ENCODE results near the gene EPS8L3. TPM values are rescaled to one million over a fixed set of nuclear protein-coding genes. Genes with fewer than 3 reads are reported as not detected.

The EPS8L3 gene
- total and polyA plus RNA-seq, 12 donors, result 0.08 to 0.32 TPM; not detected in 10

DNA sequence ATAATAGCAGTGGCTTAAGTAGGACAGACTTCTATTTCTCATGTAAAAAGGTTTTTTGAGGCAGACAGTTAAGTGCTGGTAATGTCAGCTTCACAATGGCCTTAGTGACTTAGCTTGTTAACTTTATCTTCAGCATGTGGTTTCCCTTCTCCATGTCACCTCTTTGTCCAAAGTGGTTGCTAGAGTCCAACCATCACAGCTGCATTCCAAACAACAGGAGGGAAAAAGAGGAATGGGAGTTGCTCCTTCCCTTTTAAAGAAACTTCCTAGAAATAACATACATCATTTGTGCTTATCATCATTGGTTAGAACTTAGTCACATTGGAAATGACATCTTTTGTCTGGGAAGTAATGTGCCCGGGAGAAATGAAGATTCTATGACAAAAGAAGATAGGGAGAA is 41.8 kb downstream of the EPS8L3 start:
- Histone ChIP-seq H3K27me3 (no peaks in the 10 kb centered on the region), H3K27ac (no peak overlapping the region), H3K4me3 (no peak overlapping the region), H3K4me1 (replicated peaks in 1 of 2) (no peaks in the 10 kb centered on the region), H3K9me3 (replicated peaks in 1 of 3) (no peaks in the 10 kb centered on the region), H3K36me3 (replicated peaks in 1 of 2) (no peaks in the 10 kb centered on the region)
- DNase-seq, result no peak
- intact Hi-C loops (cut with DNase I), result no loop called here
- no peak for TF ChIP-seq POLR2A (IDR thresholded peaks at IDR 0.05)
- TF ChIP-seq, protein P1, sequence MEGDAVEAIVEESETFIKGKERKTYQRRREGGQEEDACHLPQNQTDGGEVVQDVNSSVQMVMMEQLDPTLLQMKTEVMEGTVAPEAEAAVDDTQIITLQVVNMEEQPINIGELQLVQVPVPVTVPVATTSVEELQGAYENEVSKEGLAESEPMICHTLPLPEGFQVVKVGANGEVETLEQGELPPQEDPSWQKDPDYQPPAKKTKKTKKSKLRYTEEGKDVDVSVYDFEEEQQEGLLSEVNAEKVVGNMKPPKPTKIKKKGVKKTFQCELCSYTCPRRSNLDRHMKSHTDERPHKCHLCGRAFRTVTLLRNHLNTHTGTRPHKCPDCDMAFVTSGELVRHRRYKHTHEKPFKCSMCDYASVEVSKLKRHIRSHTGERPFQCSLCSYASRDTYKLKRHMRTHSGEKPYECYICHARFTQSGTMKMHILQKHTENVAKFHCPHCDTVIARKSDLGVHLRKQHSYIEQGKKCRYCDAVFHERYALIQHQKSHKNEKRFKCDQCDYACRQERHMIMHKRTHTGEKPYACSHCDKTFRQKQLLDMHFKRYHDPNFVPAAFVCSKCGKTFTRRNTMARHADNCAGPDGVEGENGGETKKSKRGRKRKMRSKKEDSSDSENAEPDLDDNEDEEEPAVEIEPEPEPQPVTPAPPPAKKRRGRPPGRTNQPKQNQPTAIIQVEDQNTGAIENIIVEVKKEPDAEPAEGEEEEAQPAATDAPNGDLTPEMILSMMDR (IDR thresholded peaks at IDR 0.05), result no peak
- WGBS, 4 donors, result 85 to 94% (median 89%) methylated on average over 1 of the region's 1 CpG

DNA sequence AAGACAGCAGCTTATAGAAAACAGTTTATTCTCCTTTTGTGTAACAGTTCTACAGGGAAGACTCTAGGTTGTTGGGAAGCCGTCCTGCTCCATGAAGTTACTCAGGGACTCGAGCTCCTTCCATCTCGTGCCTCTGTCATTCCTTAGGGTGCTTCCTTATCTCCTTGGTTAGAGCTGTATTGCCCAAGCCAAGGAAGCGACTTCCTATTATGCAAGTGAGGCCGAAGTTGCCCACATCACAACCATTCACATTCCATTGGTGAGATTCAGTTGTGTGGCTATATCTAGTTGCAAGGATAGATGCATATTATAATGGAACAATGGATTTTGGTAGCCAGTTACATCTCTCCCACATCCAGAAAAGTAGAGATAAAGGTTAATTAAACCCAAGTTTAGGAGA is 42.7 kb downstream of the EPS8L3 start:
- no peaks in the 10 kb centered on the region for H3K27me3 ChIP-seq
- DNase-seq, result no peak
- intact Hi-C loops (cut with DNase I), result no loop called here

DNA sequence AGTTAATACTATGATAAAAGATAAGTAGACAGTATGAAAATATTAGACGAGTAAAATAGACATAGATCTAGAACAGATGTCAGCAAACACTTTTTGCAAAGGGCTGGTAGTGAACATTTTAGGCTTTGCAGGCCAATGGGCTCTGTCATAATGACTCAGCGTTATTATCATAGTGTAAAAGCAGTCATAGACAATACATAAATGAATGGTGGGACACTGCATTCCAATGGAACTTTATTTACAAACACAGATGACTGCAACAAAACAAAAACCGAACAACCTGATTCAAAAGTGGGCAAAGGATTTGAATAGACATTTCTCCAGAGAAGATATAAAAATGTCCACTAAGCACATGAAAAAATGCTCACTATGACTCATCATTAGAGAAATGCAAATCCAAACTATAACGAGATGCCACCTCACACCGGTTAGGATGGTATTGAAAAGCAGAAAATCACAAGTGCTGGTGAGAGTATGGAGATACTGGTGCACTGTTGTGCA is 44.3 kb downstream of the EPS8L3 start:
- Histone ChIP-seq H3K4me3 (no peak overlapping the region), H3K36me3 (replicated peaks in 1 of 2) (no peaks in the 10 kb centered on the region), H3K9me3 (replicated peaks in 1 of 3) (no peaks in the 10 kb centered on the region), H3K27me3 (no peaks in the 10 kb centered on the region), H3K27ac (no peak overlapping the region), H3K4me1 (replicated peaks in 1 of 2) (no peaks in the 10 kb centered on the region)
- WGBS, 4 donors, result 73 to 82% (median 74%) methylated on average over 5 of the region's 5 CpGs
- no peak for DNase-seq
- TF ChIP-seq, protein P1 (IDR thresholded peaks at IDR 0.05), result no peak
- no peak for TF ChIP-seq POLR2A (IDR thresholded peaks at IDR 0.05)
- intact Hi-C loops (cut with DNase I), result no loop called here

More for the DNA sequence above, 42.7 kb downstream of the EPS8L3 start:
- Histone ChIP-seq H3K4me1 (replicated peaks in 1 of 2) (no peaks in the 10 kb centered on the region), H3K9me3 (replicated peaks in 1 of 3) (no peaks in the 10 kb centered on the region), H3K4me3 (no peak overlapping the region), H3K36me3 (replicated peaks in 1 of 2) (no peaks in the 10 kb centered on the region), H3K27ac (no peak overlapping the region)
- WGBS, 4 donors, result 74 to 90% (median 81%) methylated on average over 5 of the region's 5 CpGs
- TF ChIP-seq, protein P1 (IDR thresholded peaks at IDR 0.05), result no peak
- no peak for TF ChIP-seq POLR2A (IDR thresholded peaks at IDR 0.05)

DNA sequence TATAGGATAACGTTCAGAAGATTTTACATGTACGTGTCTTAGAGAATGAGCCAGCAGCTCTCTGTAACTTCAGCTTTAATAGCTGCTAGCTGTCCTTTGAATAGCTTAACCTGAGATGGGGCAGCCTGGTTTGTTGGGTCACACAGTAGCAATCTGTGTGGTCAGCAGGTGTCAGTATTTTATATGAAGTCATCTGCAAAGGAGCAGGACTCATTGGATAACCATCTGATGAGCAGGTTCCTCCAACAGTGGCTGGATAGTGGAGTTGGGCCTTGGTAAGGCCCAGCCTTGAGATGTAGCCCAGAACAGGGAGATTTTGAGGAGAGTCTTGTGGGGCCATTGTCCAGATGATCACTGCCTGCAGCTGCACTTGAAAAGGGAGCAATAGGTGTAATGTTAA is 45.2 kb downstream of the EPS8L3 start:
- TF ChIP-seq, protein P1 (IDR thresholded peaks at IDR 0.05), result no peak
- H3K4me1 ChIP-seq (replicated peaks in 1 of 2), result no peaks in the 10 kb centered on the region
- H3K27me3 ChIP-seq, result no peaks in the 10 kb centered on the region
- no peak overlapping the region for H3K4me3 ChIP-seq
- H3K36me3 ChIP-seq (replicated peaks in 1 of 2), result no peaks in the 10 kb centered on the region
- DNase-seq, result no peak
- intact Hi-C loops (cut with DNase I), result no loop called here
- WGBS, 4 donors, result 83 to 92% (median 88%) methylated on average over 2 of the region's 2 CpGs
- H3K9me3 ChIP-seq (replicated peaks in 1 of 3), result no peaks in the 10 kb centered on the region
- no peak overlapping the region for H3K27ac ChIP-seq
